ENCODE data around the gene AVPR2. TPM values are rescaled to one million over a fixed set of nuclear protein-coding genes. Genes with fewer than 3 reads are reported as not detected.

AVPR2 gene
- total and polyA plus RNA-seq, 10 of the 15 experiments (the other 5 are each of a cell fraction or from before 2014, with no cell fraction given), result 0.12 to 0.37 TPM; not detected in 8

- TF ChIP-seq POLR2A (IDR thresholded peaks at IDR 0.05; ENCODE audit: low read depth, low read length) (0 out of 2 replicates have a peak, but pooled peaks have one; percentile 8), IRF4 (IDR thresholded peaks at IDR 0.05; ENCODE audit: low read depth, low read length) (no peak)
- no peak for DNase-seq (ENCODE audit: low read depth, low spot score)
- intact Hi-C loops (cut with micrococcal nuclease; ENCODE audit: unreplicated experiment), result no loop called here
- Histone ChIP-seq H3K4me2 (ENCODE audit: control insufficient read depth, insufficient read depth) (no peak overlapping the region), H3K27me3 (replicated peaks in 1 of 2; ENCODE audit: control insufficient read depth in 2 of 2, insufficient read depth in 2 of 2, low read length in 1 of 2) (no peaks in the 10 kb centered on the region), H3K4me3 (no peak overlapping the region), H3K9ac (ENCODE audit: control insufficient read depth, insufficient read depth, low read length) (no peak overlapping the region), H3K9me3 (replicated peaks; ENCODE audit: control insufficient read depth, insufficient read depth, low read length) (no peaks in the 10 kb centered on the region), H3K36me3 (ENCODE audit: control insufficient read depth in 2 of 2, insufficient read depth in 2 of 2, low read length in 1 of 2) (no peaks in the 10 kb centered on the region; a peak in 1 of 4 replicates), H2AFZ (ENCODE audit: control insufficient read depth, low read depth, low read length) (no peak overlapping the region), H4K20me1 (ENCODE audit: control insufficient read depth, insufficient read depth) (no peaks in the 10 kb centered on the region), H3K79me2 (ENCODE audit: control insufficient read depth, insufficient read depth, low read length) (no peaks in the 10 kb centered on the region), H3K27ac (ENCODE audit: control insufficient read depth, insufficient read depth) (no peak overlapping the region), H3K4me1 (ENCODE audit: control insufficient read depth, insufficient read depth, low read length) (0 out of 2 replicates have a peak, but pooled peaks cover 5% of the 10 kb centered on the region)
- ATAC-seq, result no peak
- ChIA-PET POLR2A (no interaction called here), SMC1A (ENCODE audit: uncharacterized antibody, unreplicated experiment) (interaction anchor here (1.1 to 1.3 kb wide), 2 partner anchors 17 to 29 kb away, joined by 3 read pairs; no protein-coding TSS in a partner anchor), CTCF (interaction anchor here (1.1 to 1.8 kb wide), 3 partner anchors 16 to 39 kb away, joined by 4 to 5 read pairs (median 5); no protein-coding TSS in a partner anchor), RAD21 (ENCODE audit: unreplicated experiment) (interaction anchor here (0.6 to 1.8 kb wide), 2 partner anchors 18 to 102 kb away, joined by 4 to 6 read pairs; no protein-coding TSS in a partner anchor)
- no TSS peak for BruUV-seq (replicated peaks)
- FAIRE-seq, result no peak
- in situ Hi-C loops (cut with MboI), result no loop called here
- WGBS (ENCODE audit: insufficient coverage, insufficient replicate concordance, low lambda C conversion rate, missing lambda C conversion rate), result 76% methylated on average over 12 of the region's 12 CpGs
Measured at GRCh38 chrX:153907456-153907855, 3.0 kb downstream of the AVPR2 start.

DNA sequence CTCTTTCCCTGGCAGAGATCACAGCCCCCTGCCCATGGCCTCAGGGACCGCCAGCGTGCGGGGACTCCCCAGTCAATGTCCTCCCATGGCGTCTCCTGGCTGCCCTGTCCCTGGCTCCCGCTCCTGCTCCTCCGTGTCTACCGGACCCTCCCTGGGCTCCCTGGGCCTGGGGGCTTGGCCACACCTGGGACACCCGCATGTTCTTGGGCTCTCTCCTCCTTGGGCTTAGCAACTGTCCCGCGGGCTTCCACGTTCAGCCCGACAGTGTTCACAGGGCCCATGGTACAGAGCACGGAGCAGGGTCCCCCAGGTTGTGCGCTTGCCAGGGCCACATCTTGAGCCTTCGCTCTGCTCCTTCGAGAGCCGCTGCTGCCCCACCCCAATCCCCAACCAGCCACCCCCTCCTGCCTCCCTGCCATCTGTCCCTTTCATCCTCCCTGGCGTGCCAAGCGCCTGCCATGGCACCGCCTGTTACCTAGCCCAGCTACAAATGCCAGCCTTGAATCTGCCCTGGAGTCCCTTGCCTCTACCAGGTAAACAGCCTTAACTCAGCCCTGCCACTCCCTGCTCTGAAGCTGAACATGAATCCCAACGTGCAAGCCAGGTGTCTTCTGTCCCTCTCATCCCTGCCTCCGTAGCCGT lies 3.9 kb downstream of the AVPR2 start:
- POLR2A ChIA-PET, result interaction anchor here (0.5 to 1.1 kb wide), 2 partner anchors 8 to 788 kb away, joined by 3 to 6 read pairs; no protein-coding TSS in a partner anchor
- in situ Hi-C loops (cut with MboI) (no loop called here), intact Hi-C loops (cut with micrococcal nuclease; ENCODE audit: unreplicated experiment) (no loop called here)
- no peaks in the 10 kb centered on the region for H4K20me1 ChIP-seq (ENCODE audit: control insufficient read depth, insufficient read depth)
- DNase-seq (ENCODE audit: low read depth, low spot score) (no peak), FAIRE-seq (no peak), ATAC-seq (no peak)
- H3K9ac ChIP-seq (ENCODE audit: control insufficient read depth, insufficient read depth, low read length), result no peak overlapping the region
- no peak overlapping the region for H3K27ac ChIP-seq (ENCODE audit: control insufficient read depth, insufficient read depth)
- 89% methylated on average over 22 of the region's 23 CpGs for WGBS (ENCODE audit: insufficient coverage, insufficient replicate concordance, low lambda C conversion rate, missing lambda C conversion rate)
- no peaks in the 10 kb centered on the region for H3K79me2 ChIP-seq (ENCODE audit: control insufficient read depth, insufficient read depth, low read length)
- H2AFZ ChIP-seq (ENCODE audit: control insufficient read depth, low read depth, low read length), result no peak overlapping the region
- no peak overlapping the region for H3K4me2 ChIP-seq (ENCODE audit: control insufficient read depth, insufficient read depth)
- H3K4me3 ChIP-seq, result no peak overlapping the region
- CTCF ChIA-PET, result interaction anchor here (1.3 to 1.7 kb wide), 2 partner anchors 14 to 39 kb away, joined by 3 to 6 read pairs; no protein-coding TSS in a partner anchor
- SMC1A ChIA-PET (ENCODE audit: uncharacterized antibody, unreplicated experiment), result interaction anchor here (1.0 kb wide), 1 partner anchor 16 kb away, joined by 3 read pairs; no protein-coding TSS in a partner anchor
- RAD21 ChIA-PET (ENCODE audit: unreplicated experiment), result interaction anchor here (0.9 to 1.8 kb wide), 3 partner anchors 16 to 17 kb away, joined by 3 to 6 read pairs (median 3); no protein-coding TSS in a partner anchor
- no peaks in the 10 kb centered on the region for H3K9me3 ChIP-seq (replicated peaks; ENCODE audit: control insufficient read depth, insufficient read depth, low read length)
- H3K4me1 ChIP-seq (ENCODE audit: control insufficient read depth, insufficient read depth, low read length), result 0 out of 2 replicates have a peak, but pooled peaks cover 5% of the 10 kb centered on the region
- no peaks in the 10 kb centered on the region for H3K27me3 ChIP-seq (replicated peaks in 1 of 2; ENCODE audit: control insufficient read depth in 2 of 2, insufficient read depth in 2 of 2, low read length in 1 of 2)
- BruUV-seq (replicated peaks), result no TSS peak
- H3K36me3 ChIP-seq (ENCODE audit: control insufficient read depth in 2 of 2, insufficient read depth in 2 of 2, low read length in 1 of 2), result no peaks in the 10 kb centered on the region; a peak in 2 of 4 replicates
- TF ChIP-seq POLR2A (IDR thresholded peaks at IDR 0.05; ENCODE audit: low read depth, low read length) (no peak), HCFC1 (IDR thresholded peaks at IDR 0.05; ENCODE audit: low read length) (no peak), YY1 (IDR thresholded peaks at IDR 0.05; ENCODE audit: low read depth, low read length) (no peak), SPI1 (IDR thresholded peaks at IDR 0.05; ENCODE audit: borderline replicate concordance, insufficient read depth, low read depth, low read length) (no peak), ATF2 (IDR thresholded peaks at IDR 0.05; ENCODE audit: low read length) (no peak), ZZZ3 (IDR thresholded peaks at IDR 0.05; ENCODE audit: control insufficient read depth, insufficient read length, low read depth) (no peak), SIN3A (IDR thresholded peaks at IDR 0.05; ENCODE audit: low read depth, low read length) (no peak), ASH2L (IDR thresholded peaks at IDR 0.05; ENCODE audit: borderline replicate concordance, low read depth) (no peak)
- TF ChIP-seq, protein P1, sequence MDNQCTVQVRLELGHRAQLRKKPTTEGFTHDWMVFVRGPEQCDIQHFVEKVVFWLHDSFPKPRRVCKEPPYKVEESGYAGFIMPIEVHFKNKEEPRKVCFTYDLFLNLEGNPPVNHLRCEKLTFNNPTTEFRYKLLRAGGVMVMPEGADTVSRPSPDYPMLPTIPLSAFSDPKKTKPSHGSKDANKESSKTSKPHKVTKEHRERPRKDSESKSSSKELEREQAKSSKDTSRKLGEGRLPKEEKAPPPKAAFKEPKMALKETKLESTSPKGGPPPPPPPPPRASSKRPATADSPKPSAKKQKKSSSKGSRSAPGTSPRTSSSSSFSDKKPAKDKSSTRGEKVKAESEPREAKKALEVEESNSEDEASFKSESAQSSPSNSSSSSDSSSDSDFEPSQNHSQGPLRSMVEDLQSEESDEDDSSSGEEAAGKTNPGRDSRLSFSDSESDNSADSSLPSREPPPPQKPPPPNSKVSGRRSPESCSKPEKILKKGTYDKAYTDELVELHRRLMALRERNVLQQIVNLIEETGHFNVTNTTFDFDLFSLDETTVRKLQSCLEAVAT (IDR thresholded peaks at IDR 0.05), result no peak
